K562 (cell line): ENCODE measurements around the gene SYCP2. TPM values are rescaled to one million over a fixed set of nuclear protein-coding genes. Genes with fewer than 3 reads are reported as not detected.

ENCODE experiments used
- ATAC-seq: fragments of 200-7000 bp; cut with Tn5 transposase; 3 replicates; pipeline ENCODE4 v1.9.1; 2020; ENCODE audit warnings: moderate library complexity
- BruUV-seq: library from RNA; stranded (reverse); fragments of 400-500 nt; replicated peaks from 2 replicates; lab custom pipeline; 2021; lab: Mats Ljungman, UMichigan
- CTCF ChIA-PET: fragments of 300-600 bp; formaldehyde crosslinking; extraction: SDS; loops from one replicate; lab custom pipeline; 2021; ENCODE audit warnings: low intra/inter-chr PET ratio; lab: Yijun Ruan, JAX
- POLR2A ChIA-PET: fragments of 300-600, 350-650 bp; sonication (Branson Sonifier 250); formaldehyde crosslinking; extraction: SDS; loops from one replicate; lab custom pipeline; 2021; ENCODE audit warnings: antibody characterized with exemption, inconsistent platforms; lab: Yijun Ruan, JAX
- DNase-seq, 4 experiments: peaks; one replicate each; pipeline versions ENCODE4 v3.0.0 to v3.0.0-alpha.2; 2011 to 2018; ENCODE audit warnings: low spot score in 3 of 4, mixed read lengths in 3 of 4; ENCODE audit errors: extremely low read depth in 1 of 4
- FAIRE-seq: peaks from 2 replicates; lab custom pipeline; 2011; peaks lifted over from hg19 to GRCh38; lab: Jason Lieb, UNC
- H2AFZ ChIP-seq: 2 replicates; pipeline ENCODE4 v1.6.0; 2011; ENCODE audit warnings: low read depth, low read length, control low read depth, inconsistent platforms
- H3K27ac ChIP-seq: fragments of 200-600 bp; 3 replicates; pipeline ENCODE4 v1.8.0; 2011; ENCODE audit warnings: low read depth, mild to moderate bottlenecking, control low read depth, inconsistent platforms, low read length, moderate library complexity, mixed read lengths; ENCODE audit errors: extremely low read depth
- H3K27me3 ChIP-seq, 2 experiments: fragments of 300-600 bp in 1 of 2; 2 replicates in 1 of 2; 3 replicates in 1 of 2; pipeline versions ENCODE4 v1.6.0 to v1.8.0; 2011; ENCODE audit warnings: inconsistent platforms in 2 of 2, low read length in 2 of 2, mild to moderate bottlenecking in 1 of 2, mixed read lengths in 1 of 2, moderate library complexity in 1 of 2; ENCODE audit not compliant: control insufficient read depth in 2 of 2, insufficient read depth in 2 of 2
- H3K36me3 ChIP-seq: fragments of 300-600 bp; 3 replicates; pipeline ENCODE4 v1.8.0; 2011; ENCODE audit warnings: mild to moderate bottlenecking, low read length, inconsistent platforms; ENCODE audit not compliant: control insufficient read depth, insufficient read depth
- H3K4me1 ChIP-seq, 2 experiments: fragments of 200-600 bp in 1 of 2; replicated peaks in 1 of 2; 2 replicates in 1 of 2; 3 replicates in 1 of 2; pipeline versions ENCODE4 v1.5.1 to v1.8.0; 2011; ENCODE audit warnings: inconsistent platforms in 2 of 2, low read length in 2 of 2, mild to moderate bottlenecking in 1 of 2, mixed read lengths in 1 of 2, moderate library complexity in 1 of 2; ENCODE audit not compliant: control insufficient read depth in 2 of 2, insufficient read depth in 2 of 2
- H3K4me2 ChIP-seq: 2 replicates; pipeline ENCODE4 v1.6.1; 2011; ENCODE audit warnings: low read length, control low read depth, inconsistent platforms, mixed read lengths; ENCODE audit not compliant: insufficient read depth
- H3K4me3 ChIP-seq: fragments of 200-600 bp; sonication (generic), shearing (Covaris generic); 2 replicates; pipeline ENCODE4 v1.5.1; 2016; ENCODE audit warnings: control low read depth, inconsistent platforms
- H3K79me2 ChIP-seq: fragments of 200-600 bp; 3 replicates; pipeline ENCODE4 v1.8.0; 2011; ENCODE audit warnings: low read length, inconsistent platforms; ENCODE audit not compliant: control insufficient read depth, insufficient read depth
- H3K9ac ChIP-seq, 2 experiments: 2 replicates each; pipeline versions ENCODE4 v1.6.0 to v1.6.1; 2011; ENCODE audit warnings: low read depth in 2 of 2, low read length in 2 of 2, control low read depth in 1 of 2, inconsistent platforms in 1 of 2, mild to moderate bottlenecking in 1 of 2, mixed read lengths in 1 of 2; ENCODE audit not compliant: insufficient read depth in 1 of 2
- H3K9me1 ChIP-seq: one replicate; pipeline ENCODE4 v1.6.0; 2011; ENCODE audit warnings: inconsistent platforms, mild to moderate bottlenecking, low read length, moderate library complexity; ENCODE audit not compliant: control insufficient read depth, insufficient read depth
- H3K9me3 ChIP-seq: replicated peaks from 2 replicates; pipeline ENCODE4 v1.5.1; 2011; ENCODE audit warnings: low read depth, low read length, inconsistent platforms; ENCODE audit not compliant: control insufficient read depth, insufficient read depth
- H4K20me1 ChIP-seq: replicated peaks from 2 replicates; pipeline ENCODE4 v1.6.1; 2011; ENCODE audit warnings: low read length, inconsistent platforms, mixed read lengths; ENCODE audit not compliant: control insufficient read depth, insufficient read depth
- HNRNPH1 ChIP-seq: fragments of 200-400 bp; formaldehyde crosslinking; optimal IDR thresholded peaks from 2 replicates; pipeline ENCODE3; 2017; ENCODE audit warnings: low read depth, mild to moderate bottlenecking, low read length, moderate library complexity
- LCOR ChIP-seq: sonication (generic); formaldehyde crosslinking; IDR thresholded peaks from 2 replicates; pipeline ENCODE4 v1.8.0; 2022; ENCODE audit warnings: mild to moderate bottlenecking, missing genetic modification reagents
- MYC ChIP-seq, 2 experiments: fragments of 250-450 bp in 1 of 2; sonication (Bioruptor Pico) in 1 of 2; IDR thresholded peaks; 2 replicates each; pipeline versions ENCODE4 v1.5.1 to v1.6.1; 2012 to 2021; ENCODE audit warnings: low read depth in 2 of 2, borderline replicate concordance in 1 of 2, improper control_type of control experiment in 1 of 2, low read length in 1 of 2, mild to moderate bottlenecking in 1 of 2, moderate library complexity in 1 of 2
- SMARCB1 ChIP-seq: IDR thresholded peaks from 2 replicates; pipeline ENCODE4 v1.6.1; 2011; ENCODE audit warnings: improper control_type of control experiment, low read depth; ENCODE audit not compliant: insufficient read length
- ZNF444 ChIP-seq: fragments of 250-450 bp; sonication (Bioruptor Pico); IDR thresholded peaks from 2 replicates; pipeline ENCODE4 v1.4.0; 2020; ENCODE audit warnings: mild to moderate bottlenecking, moderate library complexity
- ZNF445 ChIP-seq: fragments of 250-450 bp; sonication (Bioruptor Pico); IDR thresholded peaks from 2 replicates; pipeline ENCODE4 v1.4.0; 2020; ENCODE audit warnings: low read depth, mild to moderate bottlenecking, moderate library complexity
- WGBS: fragments of 100-300 bp; shearing (Covaris generic); methylation state at CpG from one replicate; pipeline ENCODE4 v1.1.6; 2016; ENCODE audit warnings: low coverage, mixed read lengths; ENCODE audit not compliant: insufficient coverage; ENCODE audit errors: missing lambda C conversion rate; 5-methylcytosine and 5-hydroxymethylcytosine counted together
- in situ Hi-C: fragments of 300-500 bp; cut with MboI; formaldehyde crosslinking; loops from 4 replicates; pipeline ENCODE4 v1.15.0; 2018; ENCODE audit warnings: inconsistent platforms, mixed read lengths
- intact Hi-C: fragments of 100-400 bp; cut with micrococcal nuclease; formaldehyde crosslinking; loops from 2 replicates; pipeline ENCODE4 v1.14.2; 2022
- polyA plus RNA-seq, 8 experiments: library from polyadenylated mRNA; depleted of rRNA in 4 of 8; stranded (reverse) in 5 of 8; unstranded in 3 of 8; fragments of >200 nt; fragmentation: Nextera tagmentation in 2 of 8; fragmentation: Illumina TruSeq in 1 of 8; extraction: Ambion mirVana in 2 of 8; extraction: Trizol in 1 of 8; gene quantifications; 2 replicates each; pipeline versions ENCODE4 v1.2.1 to v1.2.3, GENCODE V29; 2011 to 2014; ENCODE audit warnings: inconsistent platforms in 1 of 8, missing spikeins in 1 of 8
- total RNA-seq, 7 experiments: library from RNA; depleted of rRNA in 6 of 7; stranded (reverse); fragments of >200 nt in 6 of 7; fragmentation: Illumina TruSeq in 2 of 7; extraction: Trizol in 2 of 7; gene quantifications; 2 replicates each; pipeline versions ENCODE4 v1.2.1 to v1.2.3, GENCODE V29; 2011 to 2021; ENCODE audit warnings: low replicate concordance in 1 of 7
- TF ChIP-seq, protein P1 (sequence below): sonication (generic); formaldehyde crosslinking; IDR thresholded peaks from 2 replicates; pipeline ENCODE4 v1.8.1; 2023; ENCODE audit warnings: missing genetic modification reagents, mild to moderate bottlenecking, borderline replicate concordance
- TF ChIP-seq, protein P2 (sequence below): fragments of 250-450 bp; sonication (Bioruptor Pico); IDR thresholded peaks from 2 replicates; pipeline ENCODE4 v1.4.0; 2020
- TF ChIP-seq, protein P3 (sequence below), 2 experiments: fragments of 450-650 bp; IDR thresholded peaks; 2 replicates each; pipeline ENCODE4 v1.6.1; 2018; ENCODE audit warnings: mild to moderate bottlenecking in 2 of 2, low read depth in 1 of 2; ENCODE audit not compliant: partially characterized antibody in 2 of 2

SYCP2 gene
- total and polyA plus RNA-seq, 9 of the 15 experiments (the other 6 are each of a cell fraction or from before 2014, with no cell fraction given): 0.24 to 1.6 (median 0.67) TPM

DNA sequence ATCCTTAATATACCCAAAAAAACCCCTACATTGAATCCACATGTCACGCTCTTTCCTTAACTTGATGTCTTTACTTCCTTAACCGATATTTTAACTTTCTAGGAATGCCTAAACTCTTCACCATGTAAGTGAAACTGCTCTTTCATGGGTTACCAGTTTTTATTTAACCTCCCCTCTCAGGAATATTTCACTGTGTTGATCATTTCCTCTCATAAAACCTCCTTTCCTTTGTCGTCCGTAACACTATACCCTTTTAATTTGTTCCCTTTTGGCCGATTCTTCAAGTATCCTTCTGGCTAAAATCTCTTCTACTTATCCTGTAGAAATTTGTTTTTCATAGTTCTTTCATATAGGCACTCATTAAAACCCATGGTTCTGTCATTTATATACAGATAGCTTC, 24.6 kb downstream of the SYCP2 start (continued):
- TF ChIP-seq, protein P1, sequence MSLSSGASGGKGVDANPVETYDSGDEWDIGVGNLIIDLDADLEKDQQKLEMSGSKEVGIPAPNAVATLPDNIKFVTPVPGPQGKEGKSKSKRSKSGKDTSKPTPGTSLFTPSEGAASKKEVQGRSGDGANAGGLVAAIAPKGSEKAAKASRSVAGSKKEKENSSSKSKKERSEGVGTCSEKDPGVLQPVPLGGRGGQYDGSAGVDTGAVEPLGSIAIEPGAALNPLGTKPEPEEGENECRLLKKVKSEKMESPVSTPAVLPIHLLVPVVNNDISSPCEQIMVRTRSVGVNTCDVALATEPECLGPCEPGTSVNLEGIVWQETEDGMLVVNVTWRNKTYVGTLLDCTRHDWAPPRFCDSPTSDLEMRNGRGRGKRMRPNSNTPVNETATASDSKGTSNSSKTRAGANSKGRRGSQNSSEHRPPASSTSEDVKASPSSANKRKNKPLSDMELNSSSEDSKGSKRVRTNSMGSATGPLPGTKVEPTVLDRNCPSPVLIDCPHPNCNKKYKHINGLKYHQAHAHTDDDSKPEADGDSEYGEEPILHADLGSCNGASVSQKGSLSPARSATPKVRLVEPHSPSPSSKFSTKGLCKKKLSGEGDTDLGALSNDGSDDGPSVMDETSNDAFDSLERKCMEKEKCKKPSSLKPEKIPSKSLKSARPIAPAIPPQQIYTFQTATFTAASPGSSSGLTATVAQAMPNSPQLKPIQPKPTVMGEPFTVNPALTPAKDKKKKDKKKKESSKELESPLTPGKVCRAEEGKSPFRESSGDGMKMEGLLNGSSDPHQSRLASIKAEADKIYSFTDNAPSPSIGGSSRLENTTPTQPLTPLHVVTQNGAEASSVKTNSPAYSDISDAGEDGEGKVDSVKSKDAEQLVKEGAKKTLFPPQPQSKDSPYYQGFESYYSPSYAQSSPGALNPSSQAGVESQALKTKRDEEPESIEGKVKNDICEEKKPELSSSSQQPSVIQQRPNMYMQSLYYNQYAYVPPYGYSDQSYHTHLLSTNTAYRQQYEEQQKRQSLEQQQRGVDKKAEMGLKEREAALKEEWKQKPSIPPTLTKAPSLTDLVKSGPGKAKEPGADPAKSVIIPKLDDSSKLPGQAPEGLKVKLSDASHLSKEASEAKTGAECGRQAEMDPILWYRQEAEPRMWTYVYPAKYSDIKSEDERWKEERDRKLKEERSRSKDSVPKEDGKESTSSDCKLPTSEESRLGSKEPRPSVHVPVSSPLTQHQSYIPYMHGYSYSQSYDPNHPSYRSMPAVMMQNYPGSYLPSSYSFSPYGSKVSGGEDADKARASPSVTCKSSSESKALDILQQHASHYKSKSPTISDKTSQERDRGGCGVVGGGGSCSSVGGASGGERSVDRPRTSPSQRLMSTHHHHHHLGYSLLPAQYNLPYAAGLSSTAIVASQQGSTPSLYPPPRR (CRISPR knock-in tag): no peak
- no peak for TF ChIP-seq ZNF444 (CRISPR knock-in tag)

DNA sequence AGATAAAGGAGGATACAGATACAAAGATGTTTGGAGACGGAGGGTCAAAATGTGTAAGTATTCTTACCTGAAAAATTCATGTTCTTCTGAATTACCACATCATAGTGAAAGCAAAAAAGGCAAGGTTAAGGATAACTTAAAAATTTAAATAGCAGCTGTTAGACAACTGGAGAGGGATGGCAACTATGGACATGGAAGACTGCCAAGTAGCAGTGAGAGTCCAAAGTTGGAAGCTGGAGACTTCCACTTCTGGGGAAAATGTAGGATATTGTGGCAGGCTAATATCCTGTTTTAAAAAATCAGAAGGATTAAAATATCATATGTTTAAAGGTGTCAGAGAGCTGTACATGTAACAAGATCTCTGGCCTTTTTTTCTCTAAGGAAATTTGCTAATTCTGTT, 29.8 kb downstream of the SYCP2 start:
- H3K9me1 ChIP-seq: no peaks in the 10 kb centered on the region
- DNase-seq (no peak), FAIRE-seq (no peak), ATAC-seq (no peak)
- WGBS: 0% methylated on average over 1 of the region's 1 CpG
- no TSS peak for BruUV-seq
- no peaks in the 10 kb centered on the region for H3K27me3 ChIP-seq
- H3K4me3 ChIP-seq: no peak overlapping the region
- ChIA-PET POLR2A (no interaction called here), CTCF (no interaction called here)
- in situ Hi-C loops: no loop called here
- no peak overlapping the region for H3K4me2 ChIP-seq
- intact Hi-C loops: no loop called here
- no peaks in the 10 kb centered on the region for H3K4me1 ChIP-seq
- H4K20me1 ChIP-seq: no peaks in the 10 kb centered on the region
- H2AFZ ChIP-seq: no peak overlapping the region
- H3K79me2 ChIP-seq: no peaks in the 10 kb centered on the region
- H3K9ac ChIP-seq: no peak overlapping the region
- H3K9me3 ChIP-seq: no peaks in the 10 kb centered on the region
- H3K36me3 ChIP-seq: no peaks in the 10 kb centered on the region
- H3K27ac ChIP-seq: no peak overlapping the region
- TF ChIP-seq, protein P2, sequence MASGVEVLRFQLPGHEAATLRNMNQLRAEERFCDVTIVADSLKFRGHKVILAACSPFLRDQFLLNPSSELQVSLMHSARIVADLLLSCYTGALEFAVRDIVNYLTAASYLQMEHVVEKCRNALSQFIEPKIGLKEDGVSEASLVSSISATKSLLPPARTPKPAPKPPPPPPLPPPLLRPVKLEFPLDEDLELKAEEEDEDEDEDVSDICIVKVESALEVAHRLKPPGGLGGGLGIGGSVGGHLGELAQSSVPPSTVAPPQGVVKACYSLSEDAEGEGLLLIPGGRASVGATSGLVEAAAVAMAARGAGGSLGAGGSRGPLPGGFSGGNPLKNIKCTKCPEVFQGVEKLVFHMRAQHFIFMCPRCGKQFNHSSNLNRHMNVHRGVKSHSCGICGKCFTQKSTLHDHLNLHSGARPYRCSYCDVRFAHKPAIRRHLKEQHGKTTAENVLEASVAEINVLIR (CRISPR knock-in tag): no peak
- no peak for TF ChIP-seq HNRNPH1
- no peak for TF ChIP-seq LCOR (CRISPR knock-in tag)
- TF ChIP-seq MYC (IDR thresholded peaks at IDR 0.05; ENCODE audit: low read depth, low read length): no peak
- TF ChIP-seq MYC (CRISPR knock-in tag; IDR thresholded peaks at IDR 0.05; ENCODE audit: borderline replicate concordance, low read depth): no peak
- TF ChIP-seq, protein P3, sequence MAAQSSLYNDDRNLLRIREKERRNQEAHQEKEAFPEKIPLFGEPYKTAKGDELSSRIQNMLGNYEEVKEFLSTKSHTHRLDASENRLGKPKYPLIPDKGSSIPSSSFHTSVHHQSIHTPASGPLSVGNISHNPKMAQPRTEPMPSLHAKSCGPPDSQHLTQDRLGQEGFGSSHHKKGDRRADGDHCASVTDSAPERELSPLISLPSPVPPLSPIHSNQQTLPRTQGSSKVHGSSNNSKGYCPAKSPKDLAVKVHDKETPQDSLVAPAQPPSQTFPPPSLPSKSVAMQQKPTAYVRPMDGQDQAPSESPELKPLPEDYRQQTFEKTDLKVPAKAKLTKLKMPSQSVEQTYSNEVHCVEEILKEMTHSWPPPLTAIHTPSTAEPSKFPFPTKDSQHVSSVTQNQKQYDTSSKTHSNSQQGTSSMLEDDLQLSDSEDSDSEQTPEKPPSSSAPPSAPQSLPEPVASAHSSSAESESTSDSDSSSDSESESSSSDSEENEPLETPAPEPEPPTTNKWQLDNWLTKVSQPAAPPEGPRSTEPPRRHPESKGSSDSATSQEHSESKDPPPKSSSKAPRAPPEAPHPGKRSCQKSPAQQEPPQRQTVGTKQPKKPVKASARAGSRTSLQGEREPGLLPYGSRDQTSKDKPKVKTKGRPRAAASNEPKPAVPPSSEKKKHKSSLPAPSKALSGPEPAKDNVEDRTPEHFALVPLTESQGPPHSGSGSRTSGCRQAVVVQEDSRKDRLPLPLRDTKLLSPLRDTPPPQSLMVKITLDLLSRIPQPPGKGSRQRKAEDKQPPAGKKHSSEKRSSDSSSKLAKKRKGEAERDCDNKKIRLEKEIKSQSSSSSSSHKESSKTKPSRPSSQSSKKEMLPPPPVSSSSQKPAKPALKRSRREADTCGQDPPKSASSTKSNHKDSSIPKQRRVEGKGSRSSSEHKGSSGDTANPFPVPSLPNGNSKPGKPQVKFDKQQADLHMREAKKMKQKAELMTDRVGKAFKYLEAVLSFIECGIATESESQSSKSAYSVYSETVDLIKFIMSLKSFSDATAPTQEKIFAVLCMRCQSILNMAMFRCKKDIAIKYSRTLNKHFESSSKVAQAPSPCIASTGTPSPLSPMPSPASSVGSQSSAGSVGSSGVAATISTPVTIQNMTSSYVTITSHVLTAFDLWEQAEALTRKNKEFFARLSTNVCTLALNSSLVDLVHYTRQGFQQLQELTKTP (IDR thresholded peaks at IDR 0.05; ENCODE audit: low read depth in 1 of 2, partially characterized antibody in 2 of 2): no peak
- TF ChIP-seq SMARCB1: no peak
- no peak for TF ChIP-seq ZNF445 (CRISPR knock-in tag)
